ENCODE results near the gene TMEM82.
A peak's percentile ranks its signal among the peaks of the same experiment; 100 is the strongest.

The TMEM82 gene

GRCh38 chr1:15775706-15776105 lies 33.4 kb downstream of the TMEM82 start:
- Mint-ChIP-seq H3K9me3 (no peaks in the 10 kb centered on the region), H3K36me3 (ENCODE audit: low read depth) (peaks cover 70% of the 10 kb centered on the region)
- TF ChIP-seq CTCF (IDR thresholded peaks at IDR 0.05; ENCODE audit: unreplicated experiment in 3 of 3) = no peak

DNA sequence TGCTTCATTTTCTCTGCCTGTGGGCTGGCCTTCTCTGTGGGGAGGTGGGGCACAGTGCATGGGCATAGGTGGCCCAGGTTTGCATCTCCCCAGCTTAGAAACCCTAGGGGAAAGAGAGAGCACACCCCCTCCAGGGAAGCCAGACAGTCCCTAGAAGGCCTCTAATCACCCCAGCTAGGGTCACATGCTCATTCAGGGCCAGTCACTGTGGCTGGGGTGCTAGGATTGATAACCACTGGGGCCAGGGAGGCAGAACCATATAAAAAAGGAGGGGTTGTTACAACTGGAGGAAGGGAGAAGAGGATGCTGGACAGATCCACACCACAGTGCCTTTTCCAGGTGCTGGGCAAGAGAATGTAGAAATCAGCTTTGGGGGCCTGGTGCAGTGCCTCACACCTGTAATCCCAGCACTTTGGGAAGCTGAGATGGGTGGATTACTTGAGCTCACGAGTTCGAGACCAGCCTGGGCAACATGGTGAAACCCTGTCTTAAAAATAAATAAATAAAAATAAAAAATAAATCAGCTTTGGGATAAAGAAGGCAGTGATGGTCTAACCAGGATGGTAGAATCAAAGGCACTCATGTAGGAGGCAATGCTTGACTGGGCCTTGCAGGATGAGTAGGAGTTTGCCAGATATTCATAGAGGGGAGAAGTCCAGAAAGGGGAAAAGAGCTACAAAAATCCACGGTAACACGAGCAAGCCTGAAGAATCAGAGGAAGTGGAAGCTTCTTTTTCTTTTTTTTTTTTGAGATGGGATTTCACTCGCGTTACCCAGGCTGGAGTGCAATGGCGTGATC lies 35.8 kb downstream of the TMEM82 start:
- no peak for TF ChIP-seq CTCF (IDR thresholded peaks at IDR 0.05; ENCODE audit: unreplicated experiment in 3 of 3)
- Mint-ChIP-seq H3K4me3 (no peak overlapping the region), H3K4me1 (no peaks in the 10 kb centered on the region), H3K27me3 (ENCODE audit: low read depth) (no peaks in the 10 kb centered on the region), H3K27ac (no peak overlapping the region), H3K9me3 (no peaks in the 10 kb centered on the region), H3K36me3 (ENCODE audit: low read depth) (peaks cover 62% of the 10 kb centered on the region)

More at GRCh38 chr1:15775706-15776105, 33.4 kb downstream of the TMEM82 start:
- Mint-ChIP-seq H3K27me3 (ENCODE audit: low read depth) (no peaks in the 10 kb centered on the region), H3K4me3 (no peak overlapping the region), H3K27ac (no peak overlapping the region), H3K4me1 (no peaks in the 10 kb centered on the region)

- H3K4me3 Mint-ChIP-seq = no peak overlapping the region
- no peak overlapping the region for H3K27ac Mint-ChIP-seq
- TF ChIP-seq CTCF (IDR thresholded peaks at IDR 0.05; ENCODE audit: unreplicated experiment in 3 of 3) = no peak
- H3K27me3 Mint-ChIP-seq (ENCODE audit: low read depth) = no peaks in the 10 kb centered on the region
- peaks cover 6% of the 10 kb centered on the region for H3K4me1 Mint-ChIP-seq
- H3K9me3 Mint-ChIP-seq = no peaks in the 10 kb centered on the region
- H3K36me3 Mint-ChIP-seq (ENCODE audit: low read depth) = peaks cover 23% of the 10 kb centered on the region
These were observed 43.4 kb downstream of the TMEM82 start for GRCh38 chr1:15785683-15786082.

DNA sequence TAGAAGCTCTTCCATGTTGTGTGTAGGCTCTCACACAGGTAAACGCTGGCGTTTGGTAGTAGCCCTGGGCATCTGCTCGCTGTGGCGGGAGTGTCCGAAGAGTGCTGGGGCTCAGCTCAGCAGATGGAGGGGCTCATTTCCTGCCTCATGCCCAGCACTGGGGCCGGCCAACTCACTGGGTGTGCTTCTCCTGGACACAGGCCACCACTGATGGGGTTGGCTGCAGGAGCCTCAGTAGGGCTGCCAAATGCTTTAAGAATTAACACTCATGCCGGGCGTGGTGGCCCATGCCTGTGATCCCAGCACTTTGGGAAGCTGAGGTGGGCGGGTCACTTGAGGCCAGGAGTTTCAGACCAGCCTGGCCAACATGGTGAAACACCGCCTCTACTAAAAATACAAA lies 44.3 kb downstream of the TMEM82 start:
- H3K4me3 Mint-ChIP-seq = no peak overlapping the region
- H3K9me3 Mint-ChIP-seq = no peaks in the 10 kb centered on the region
- peaks cover 6% of the 10 kb centered on the region for H3K4me1 Mint-ChIP-seq
- no peaks in the 10 kb centered on the region for H3K27me3 Mint-ChIP-seq (ENCODE audit: low read depth)
- no peak for TF ChIP-seq CTCF (IDR thresholded peaks at IDR 0.05; ENCODE audit: unreplicated experiment in 3 of 3)
- peak overlapping the region in 2 of 3 experiments; percentile 38 to 46 for H3K27ac Mint-ChIP-seq
- peaks cover 18% of the 10 kb centered on the region for H3K36me3 Mint-ChIP-seq (ENCODE audit: low read depth)

GRCh38 chr1:15788624-15789301 lies 46.5 kb downstream of the TMEM82 start:
- Mint-ChIP-seq H3K27me3 (ENCODE audit: low read depth) (peaks cover 4% of the 10 kb centered on the region), H3K36me3 (ENCODE audit: low read depth) (peaks cover 15% of the 10 kb centered on the region), H3K9me3 (no peaks in the 10 kb centered on the region), H3K4me1 (peaks cover 16% of the 10 kb centered on the region), H3K27ac (peak overlapping the region in 2 of 3 experiments; percentile 11 to 25), H3K4me3 (no peak overlapping the region)
- TF ChIP-seq CTCF (IDR thresholded peaks at IDR 0.05; ENCODE audit: unreplicated experiment in 3 of 3) = no peak

Data from nephron (organoid).